ENCODE results near the gene MRPS35.

The MRPS35 gene

DNA sequence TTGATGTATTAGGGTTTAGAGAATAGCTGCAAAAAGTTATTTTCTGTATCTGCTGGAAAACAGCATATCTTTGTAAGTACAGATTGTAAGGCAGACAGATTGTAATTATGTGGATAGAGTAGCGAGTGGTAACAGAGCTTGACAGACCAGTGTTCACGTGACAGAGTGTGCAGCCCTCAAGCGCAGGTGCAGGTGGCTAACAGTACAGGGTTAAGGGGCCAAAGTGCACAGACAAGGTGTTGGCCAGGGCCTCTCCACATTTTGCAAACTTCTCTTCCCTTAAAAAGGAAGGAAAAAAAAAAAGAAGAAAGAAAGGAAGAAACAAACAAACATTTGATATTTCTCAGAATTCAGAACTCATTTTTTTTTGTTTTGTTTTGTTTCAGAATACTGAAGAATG, 44.2 kb downstream of the MRPS35 start:
- TF ChIP-seq, protein P1, sequence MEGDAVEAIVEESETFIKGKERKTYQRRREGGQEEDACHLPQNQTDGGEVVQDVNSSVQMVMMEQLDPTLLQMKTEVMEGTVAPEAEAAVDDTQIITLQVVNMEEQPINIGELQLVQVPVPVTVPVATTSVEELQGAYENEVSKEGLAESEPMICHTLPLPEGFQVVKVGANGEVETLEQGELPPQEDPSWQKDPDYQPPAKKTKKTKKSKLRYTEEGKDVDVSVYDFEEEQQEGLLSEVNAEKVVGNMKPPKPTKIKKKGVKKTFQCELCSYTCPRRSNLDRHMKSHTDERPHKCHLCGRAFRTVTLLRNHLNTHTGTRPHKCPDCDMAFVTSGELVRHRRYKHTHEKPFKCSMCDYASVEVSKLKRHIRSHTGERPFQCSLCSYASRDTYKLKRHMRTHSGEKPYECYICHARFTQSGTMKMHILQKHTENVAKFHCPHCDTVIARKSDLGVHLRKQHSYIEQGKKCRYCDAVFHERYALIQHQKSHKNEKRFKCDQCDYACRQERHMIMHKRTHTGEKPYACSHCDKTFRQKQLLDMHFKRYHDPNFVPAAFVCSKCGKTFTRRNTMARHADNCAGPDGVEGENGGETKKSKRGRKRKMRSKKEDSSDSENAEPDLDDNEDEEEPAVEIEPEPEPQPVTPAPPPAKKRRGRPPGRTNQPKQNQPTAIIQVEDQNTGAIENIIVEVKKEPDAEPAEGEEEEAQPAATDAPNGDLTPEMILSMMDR (IDR thresholded peaks at IDR 0.05; ENCODE audit: borderline replicate concordance, insufficient read depth, low read depth, low read length): no peak
- no peak overlapping the region for H3K4me3 ChIP-seq (ENCODE audit: low read depth, low read length)

DNA sequence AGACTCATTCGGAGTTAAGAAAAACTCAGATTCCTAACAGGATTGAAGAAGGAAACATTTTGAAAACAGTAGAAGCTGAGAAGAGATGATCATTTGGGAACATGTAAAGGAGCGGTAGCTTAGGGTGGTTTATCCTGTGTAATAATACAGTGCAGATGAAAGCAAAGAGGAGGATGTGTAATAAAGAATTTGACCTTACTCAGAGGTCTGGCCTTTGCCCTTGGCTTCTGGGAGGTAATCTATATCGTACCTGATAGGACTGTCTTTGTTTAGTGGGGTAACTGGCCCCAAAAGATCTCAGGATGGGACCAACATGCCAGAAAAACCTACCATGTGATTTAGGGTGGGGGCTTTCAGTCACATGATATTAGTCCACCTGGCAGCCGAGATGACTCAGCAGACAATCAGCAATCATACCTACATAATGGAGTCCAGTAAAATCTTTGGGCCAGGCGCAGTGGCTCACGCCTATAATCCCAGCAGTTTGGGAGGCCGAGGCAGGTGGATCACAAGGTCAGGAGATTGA, 46.1 kb downstream of the MRPS35 start:
- no peak overlapping the region for H3K4me3 ChIP-seq (ENCODE audit: low read depth, low read length)
- TF ChIP-seq, protein P1 (IDR thresholded peaks at IDR 0.05; ENCODE audit: borderline replicate concordance, insufficient read depth, low read depth, low read length): no peak

DNA sequence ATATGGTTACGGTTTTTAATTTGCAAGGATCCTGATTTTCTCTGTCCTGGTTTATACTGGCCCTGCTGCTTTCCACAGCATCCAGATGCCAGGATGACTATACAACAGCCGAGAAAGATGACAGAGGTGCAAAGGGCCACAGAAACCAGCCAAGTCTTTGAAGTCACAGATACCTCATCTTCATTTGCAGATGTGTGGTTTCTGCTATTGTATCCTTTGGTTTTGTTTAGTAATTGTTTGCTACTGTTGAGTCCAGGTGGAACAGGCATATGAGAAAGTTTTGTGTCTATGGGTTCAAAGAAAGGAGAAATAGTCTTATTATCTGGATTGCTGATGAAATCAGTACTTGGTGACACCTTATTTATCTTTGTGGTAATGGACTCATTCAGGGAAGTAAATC, 52.1 kb downstream of the MRPS35 start:
- TF ChIP-seq, protein P1 (IDR thresholded peaks at IDR 0.05; ENCODE audit: borderline replicate concordance, insufficient read depth, low read depth, low read length): no peak
- H3K4me3 ChIP-seq (ENCODE audit: low read depth, low read length): no peak overlapping the region

DNA sequence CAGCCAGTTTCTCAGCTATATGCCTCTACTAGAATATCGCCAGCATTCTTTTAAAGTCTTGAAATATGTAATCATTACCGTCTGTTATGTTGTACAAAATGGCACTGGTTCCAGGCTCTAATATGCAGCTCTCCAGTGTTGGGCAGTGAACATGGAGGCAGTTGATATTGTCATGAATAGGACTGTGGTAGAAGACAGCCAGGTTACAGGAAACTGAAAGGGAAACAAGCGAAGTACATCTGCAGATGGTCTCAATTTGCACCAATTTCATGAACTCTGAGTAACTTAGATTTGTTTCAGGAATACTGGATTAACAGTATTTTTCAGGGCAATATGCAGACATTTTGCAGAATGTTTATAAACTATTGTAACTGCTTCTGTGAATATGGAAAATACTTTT, 56.0 kb downstream of the MRPS35 start:
- TF ChIP-seq, protein P1 (IDR thresholded peaks at IDR 0.05; ENCODE audit: borderline replicate concordance, insufficient read depth, low read depth, low read length): no peak
- H3K4me3 ChIP-seq (ENCODE audit: low read depth, low read length): no peak overlapping the region

DNA sequence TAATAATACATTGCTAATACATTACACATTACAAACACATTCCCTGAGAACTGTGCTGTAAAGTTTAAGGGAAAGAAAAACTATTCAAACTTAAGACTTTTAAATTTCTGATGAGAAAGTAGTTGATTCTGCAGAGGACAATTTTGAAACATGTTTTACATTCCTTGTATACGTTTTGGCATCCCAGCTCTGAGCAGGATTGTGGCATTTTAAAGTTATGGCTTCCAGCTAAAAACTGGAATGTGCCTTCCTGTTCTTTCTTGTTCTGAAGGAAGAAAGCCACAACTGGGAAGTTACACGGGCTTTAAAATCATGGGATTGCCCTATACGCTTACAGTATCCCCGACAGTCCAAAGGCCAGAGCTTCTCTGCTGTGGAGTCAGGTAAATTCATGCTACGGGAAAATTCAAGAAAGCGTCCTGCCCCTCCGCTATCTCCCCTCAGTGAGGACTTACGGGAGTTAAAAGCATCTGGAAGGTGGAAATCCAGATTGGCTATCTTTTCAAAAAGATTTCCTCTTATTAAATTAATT, 58.6 kb downstream of the MRPS35 start:
- TF ChIP-seq, protein P1 (IDR thresholded peaks at IDR 0.05; ENCODE audit: borderline replicate concordance, insufficient read depth, low read depth, low read length): no peak
- H3K4me3 ChIP-seq (ENCODE audit: low read depth, low read length): no peak overlapping the region

DNA sequence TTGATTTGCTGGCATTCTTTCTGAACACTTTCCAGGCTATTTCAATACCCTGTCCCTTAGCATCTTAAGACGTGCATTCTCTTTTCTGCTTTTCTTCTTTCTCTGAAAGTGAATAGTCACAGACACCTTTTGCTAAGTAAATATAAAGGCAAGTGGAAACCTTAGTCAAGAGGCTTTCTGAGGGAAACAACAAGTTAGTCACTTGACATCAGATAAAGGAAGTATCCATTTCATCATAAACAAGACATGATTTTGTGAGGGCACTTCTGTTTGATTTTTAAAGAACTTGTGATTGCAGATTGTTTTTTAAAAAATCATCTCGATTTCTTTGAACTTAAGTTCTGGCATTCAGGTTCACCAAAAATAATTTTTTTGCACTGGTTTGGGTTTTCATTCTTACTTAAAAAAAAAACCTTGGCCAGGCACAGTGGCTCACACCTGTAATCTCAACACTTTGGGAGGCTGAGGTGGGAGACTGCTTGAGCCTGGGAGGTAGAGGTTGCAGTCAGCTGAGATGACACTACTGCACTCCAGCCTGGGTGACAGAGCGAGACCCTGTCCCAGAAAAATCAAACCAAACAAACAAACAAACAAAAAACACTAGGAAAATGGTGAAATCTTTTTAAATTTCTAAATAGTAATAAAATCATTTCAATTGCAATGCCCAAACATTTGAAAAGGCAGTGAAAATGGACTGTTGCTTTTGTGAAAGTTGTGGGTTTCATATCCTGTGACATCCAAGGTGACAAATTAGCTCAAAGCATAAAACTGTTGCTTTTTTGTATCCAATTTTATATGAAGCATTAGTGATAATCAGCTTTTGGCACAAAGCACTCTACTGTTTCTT, 61.1 kb downstream of the MRPS35 start:
- TF ChIP-seq, protein P1 (IDR thresholded peaks at IDR 0.05; ENCODE audit: borderline replicate concordance, insufficient read depth, low read depth, low read length): no peak
- no peak overlapping the region for H3K4me3 ChIP-seq (ENCODE audit: low read depth, low read length)
